COLO829 (cell line): ENCODE results near the gene MED12.
"Not testable (repeated sequence)": the region's sequence is repeated elsewhere in the genome, so short reads cannot be mapped to it uniquely, and the experiment has no call there.

Experiments
- DNase-seq: peaks from one replicate; pipeline ENCODE4 v3.0.0; 2012; ENCODE audit warnings: low spot score

The MED12 gene

DNA sequence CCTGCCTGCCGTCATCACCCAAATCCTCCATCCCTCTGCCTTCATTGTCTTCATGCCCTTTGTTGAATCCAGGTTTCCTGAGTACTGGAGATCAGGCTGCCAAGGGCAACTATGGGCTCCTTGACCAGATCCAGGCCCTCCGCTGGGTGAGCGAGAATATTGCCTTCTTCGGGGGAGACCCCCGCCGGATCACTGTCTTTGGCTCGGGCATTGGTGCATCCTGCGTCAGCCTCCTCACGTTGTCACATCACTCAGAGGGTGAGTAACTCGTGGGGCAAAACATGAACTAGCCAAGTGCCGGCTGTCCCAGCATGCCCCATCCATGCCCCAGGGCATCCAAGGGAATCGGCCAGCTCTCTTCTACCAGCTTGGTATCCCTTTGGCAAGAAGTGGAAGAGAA, 45.7 kb downstream of the MED12 start:
- no peak for DNase-seq

- DNase-seq: no peak
Observed at GRCh38 chrX:71166461-71166860, 48.1 kb downstream of the MED12 start.

GRCh38 chrX:71167031-71167781, 48.8 kb downstream of the MED12 start:
- DNase-seq: no peak

GRCh38 chrX:71168134-71168533, 49.7 kb downstream of the MED12 start:
- no peak for DNase-seq

DNA sequence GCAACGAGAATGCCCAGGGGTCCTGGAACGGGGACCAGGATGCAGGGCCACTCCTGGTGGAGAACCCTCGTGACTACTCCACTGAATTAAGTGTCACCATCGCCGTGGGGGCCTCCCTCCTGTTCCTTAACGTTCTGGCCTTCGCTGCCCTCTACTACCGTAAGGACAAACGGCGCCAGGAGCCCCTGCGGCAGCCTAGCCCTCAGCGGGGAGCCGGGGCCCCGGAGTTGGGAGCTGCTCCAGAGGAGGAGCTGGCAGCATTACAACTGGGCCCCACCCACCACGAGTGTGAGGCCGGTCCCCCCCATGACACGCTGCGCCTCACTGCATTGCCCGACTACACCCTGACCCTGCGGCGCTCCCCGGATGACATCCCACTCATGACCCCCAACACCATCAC, 51.2 kb downstream of the MED12 start:
- no peak for DNase-seq

GRCh38 chrX:71170660-71171059, 52.3 kb downstream of the MED12 start:
- DNase-seq: no peak

DNA sequence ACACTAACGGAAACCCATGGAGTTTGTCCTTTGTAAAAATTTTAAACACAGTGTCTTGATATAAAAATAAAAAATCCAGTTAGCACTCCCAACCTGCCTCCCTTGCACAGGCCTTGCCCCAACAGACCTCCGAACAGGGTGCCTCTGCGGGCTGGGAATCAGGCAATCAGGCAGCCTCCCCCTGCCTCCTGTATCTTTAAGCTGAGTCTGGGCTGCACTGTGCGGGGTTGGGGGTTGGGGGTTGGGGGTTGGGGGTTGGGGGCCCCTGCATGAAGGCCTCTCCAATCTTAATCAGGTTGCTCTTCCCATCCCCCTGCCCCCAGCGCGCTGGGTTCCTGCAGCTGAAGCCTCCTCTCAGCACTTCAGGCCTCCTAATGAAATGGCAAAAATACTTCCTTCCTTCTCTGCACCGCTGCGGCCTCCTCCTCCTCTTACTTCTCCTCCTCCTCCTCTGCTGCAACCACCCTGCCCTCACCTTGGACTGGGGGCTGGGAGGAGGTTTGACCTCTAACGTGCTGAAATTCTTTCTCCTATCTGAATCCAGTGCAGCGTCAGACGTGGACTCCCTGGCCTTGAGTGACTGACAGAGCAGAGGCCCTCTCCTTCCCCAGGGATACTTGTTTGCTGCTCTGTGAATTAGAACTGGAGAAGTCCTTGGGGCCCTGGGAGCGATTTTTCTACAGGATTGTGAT, 52.9 kb downstream of the MED12 start:
- DNase-seq: no peak

- DNase-seq: no peak
Observed at GRCh38 chrX:71173440-71173839, 55.0 kb downstream of the MED12 start.

DNA sequence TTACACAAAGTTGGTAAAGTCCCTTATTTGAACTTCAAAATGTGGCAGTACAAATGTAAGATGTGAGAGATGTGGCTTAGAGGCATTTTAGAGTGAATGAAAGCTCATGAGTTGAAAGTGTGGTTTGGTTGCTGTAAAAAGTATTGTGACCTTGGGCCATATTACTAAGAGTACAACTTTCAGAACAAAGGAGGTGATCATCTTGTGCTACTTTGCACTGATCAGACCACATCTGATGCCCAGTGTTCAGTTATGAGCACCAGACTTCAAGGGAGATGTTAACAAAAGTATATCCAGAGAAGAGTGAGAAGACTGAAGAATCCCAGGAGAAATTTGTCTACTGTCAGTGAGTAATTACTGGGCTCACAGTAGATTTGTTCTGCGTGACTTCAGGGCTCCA, 56.4 kb downstream of the MED12 start:
- no peak for DNase-seq

- DNase-seq: no peak
Observed at GRCh38 chrX:71175531-71175930, 57.1 kb downstream of the MED12 start.

GRCh38 chrX:71177327-71177726, 58.9 kb downstream of the MED12 start:
- no peak for DNase-seq

DNA sequence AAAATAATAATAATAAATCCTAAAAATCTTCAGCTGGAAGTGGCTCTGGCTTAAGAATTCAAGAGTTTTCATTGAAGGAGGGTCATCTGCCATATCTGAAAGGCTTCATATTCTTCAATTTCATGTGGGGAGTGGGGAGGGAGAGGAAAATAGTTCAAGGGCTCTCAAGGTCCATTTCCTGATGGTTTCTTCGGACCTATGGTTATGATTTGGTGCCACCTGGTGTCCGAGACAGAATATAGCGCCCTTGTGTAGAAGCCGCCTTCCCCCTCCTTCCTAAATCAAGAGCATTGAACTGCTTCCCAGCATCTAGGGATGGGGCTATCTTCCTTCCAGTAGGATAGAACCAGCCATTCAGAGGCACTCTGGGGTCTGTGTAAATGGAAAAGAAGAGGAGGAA, 60.5 kb downstream of the MED12 start:
- DNase-seq: peak; percentile 42

GRCh38 chrX:71180579-71181265, 62.3 kb downstream of the MED12 start:
- DNase-seq: not testable (repeated sequence)

GRCh38 chrX:71181558-71181909, 63.1 kb downstream of the MED12 start:
- peak; percentile 12 for DNase-seq

GRCh38 chrX:71181910-71182799, 63.8 kb downstream of the MED12 start:
- DNase-seq: peak; percentile 91

DNA sequence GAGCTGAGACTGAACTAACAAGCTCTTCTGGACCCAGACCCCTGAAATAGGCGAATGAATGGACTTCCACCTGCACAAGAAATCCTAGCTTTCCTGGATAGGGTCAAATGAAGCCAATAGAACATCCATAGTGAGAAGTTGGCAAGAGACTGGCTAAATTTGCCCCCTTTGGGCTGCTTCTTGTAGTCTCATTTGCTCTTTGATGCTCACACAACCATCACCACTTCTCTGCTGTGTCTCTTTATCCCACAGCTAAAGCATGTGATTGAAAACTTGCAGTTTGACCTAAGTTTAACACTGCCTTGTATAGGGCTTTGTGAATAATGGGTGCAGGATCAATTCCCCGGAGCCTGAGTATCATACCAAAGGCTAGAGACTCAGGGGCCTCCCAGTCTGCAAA, 64.5 kb downstream of the MED12 start:
- DNase-seq: no peak

- no peak for DNase-seq
Observed at GRCh38 chrX:71183341-71183740, 64.9 kb downstream of the MED12 start.

- no peak for DNase-seq
Observed at GRCh38 chrX:71184092-71184491, 65.7 kb downstream of the MED12 start.

DNA sequence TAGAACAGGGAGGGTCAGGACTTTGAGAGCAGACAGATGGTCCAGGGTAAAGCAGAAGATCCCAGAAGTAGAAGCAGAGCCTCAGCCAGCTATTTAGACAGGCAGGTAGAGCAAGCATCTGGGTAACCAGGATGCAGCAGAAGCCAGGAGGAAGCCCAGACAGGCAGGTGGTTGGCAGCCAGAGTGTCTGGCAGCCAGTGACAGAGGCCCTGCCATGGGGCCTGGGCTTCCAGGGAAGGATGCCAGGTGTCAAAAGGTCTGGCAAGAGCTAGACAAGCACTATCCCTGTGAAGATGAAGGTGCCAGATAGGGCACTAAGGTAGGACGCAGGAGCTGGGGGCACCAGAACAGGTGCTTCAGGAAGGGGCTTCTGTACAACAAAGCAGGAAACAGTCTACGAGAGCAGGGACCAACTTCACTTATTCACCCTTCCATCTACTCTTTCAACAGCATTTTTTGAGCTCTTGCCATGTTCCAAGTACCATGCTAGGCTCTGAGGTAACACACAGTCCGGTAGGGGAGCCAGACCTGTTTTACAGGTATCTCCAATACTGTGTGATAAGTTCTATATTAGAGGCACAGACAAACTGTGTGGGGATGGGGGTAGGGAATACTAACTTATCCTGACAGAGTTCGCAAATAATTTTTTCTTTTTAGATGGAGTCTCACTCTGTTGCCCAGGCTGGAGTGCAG, 66.6 kb downstream of the MED12 start:
- DNase-seq: no peak

DNA sequence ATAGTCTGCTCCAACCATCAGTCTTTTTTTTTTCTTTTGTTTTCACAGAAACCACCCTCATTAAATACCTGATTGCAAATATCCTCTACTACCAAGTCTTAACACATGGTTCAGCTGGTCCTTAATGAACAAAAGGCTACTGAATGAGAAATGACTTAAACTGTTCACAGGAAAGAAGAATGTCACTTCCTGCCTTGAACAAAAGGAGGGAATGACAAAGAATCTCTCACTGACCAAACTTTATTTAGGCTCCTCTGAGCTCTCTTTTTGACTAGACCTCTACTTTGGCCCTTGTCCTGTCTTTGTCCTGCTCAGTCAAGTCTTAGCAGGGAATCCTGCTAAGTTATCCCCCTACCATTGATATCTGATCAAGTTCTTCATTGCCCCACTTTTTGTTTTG, 72.9 kb downstream of the MED12 start:
- no peak for DNase-seq
